Liver (tissue), 3 donors: Measurements from ENCODE around the gene TRIM63.

Source experiments
- CTCF ChIP-seq: fragments of 150-350 bp; IDR thresholded peaks from 2 replicates; pipeline ENCODE4 v1.5.1; 2017; ENCODE audit warnings: improper control_type of control experiment, low read depth, low read length; ENCODE audit not compliant: missing input control
- EGR1 ChIP-seq, 2 donors: IDR thresholded peaks; 2 replicates each; pipeline ENCODE4 v1.6.1; 2016 to 2018; ENCODE audit warnings: antibody characterized with exemption in 2 of 2, low read depth in 2 of 2
- JUND ChIP-seq, 2 donors: IDR thresholded peaks; 2 replicates each; pipeline ENCODE4 v1.6.1; 2016; ENCODE audit warnings: antibody characterized with exemption in 2 of 2
- SP1 ChIP-seq: IDR thresholded peaks from 2 replicates; pipeline ENCODE4 v1.6.1; 2018; ENCODE audit warnings: antibody characterized with exemption, mild to moderate bottlenecking
- TAF1 ChIP-seq: conservative IDR thresholded peaks from 2 replicates; pipeline ENCODE4 v1.6.1; 2016; ENCODE audit warnings: antibody characterized with exemption, mild to moderate bottlenecking
- ZBTB33 ChIP-seq: IDR thresholded peaks from 2 replicates; pipeline ENCODE4 v1.6.1; 2016; ENCODE audit warnings: antibody characterized with exemption
- donor health status: healthy.
- donor health status: healthy.

- no peak for TF ChIP-seq CTCF
- no peak for TF ChIP-seq SP1
- no peak for TF ChIP-seq ZBTB33
- no peak for TF ChIP-seq JUND (IDR thresholded peaks at IDR 0.05)
- TF ChIP-seq EGR1 (IDR thresholded peaks at IDR 0.05; ENCODE audit: low read depth in 2 of 2) = no peak
- TF ChIP-seq TAF1 = no peak
Observed at GRCh38 chr1:26057189-26057588, 10.2 kb downstream of the TRIM63 start.
